GM12892 (cell line): ENCODE results near the gene FCN1.

Experiments
- POLR2A ChIP-seq: IDR thresholded peaks from 2 replicates; pipeline ENCODE4 v1.6.1; 2011; ENCODE audit warnings: low read depth, low read length, control low read depth
- POLR2AphosphoS5 ChIP-seq: IDR thresholded peaks from 2 replicates; pipeline ENCODE4 v1.6.1; 2011; ENCODE audit warnings: low read depth, low read length, control low read depth
- TAF1 ChIP-seq: IDR thresholded peaks from 2 replicates; pipeline ENCODE4 v1.6.1; 2011; ENCODE audit warnings: low read depth, mild to moderate bottlenecking, control low read depth, low read length, borderline replicate concordance

DNA sequence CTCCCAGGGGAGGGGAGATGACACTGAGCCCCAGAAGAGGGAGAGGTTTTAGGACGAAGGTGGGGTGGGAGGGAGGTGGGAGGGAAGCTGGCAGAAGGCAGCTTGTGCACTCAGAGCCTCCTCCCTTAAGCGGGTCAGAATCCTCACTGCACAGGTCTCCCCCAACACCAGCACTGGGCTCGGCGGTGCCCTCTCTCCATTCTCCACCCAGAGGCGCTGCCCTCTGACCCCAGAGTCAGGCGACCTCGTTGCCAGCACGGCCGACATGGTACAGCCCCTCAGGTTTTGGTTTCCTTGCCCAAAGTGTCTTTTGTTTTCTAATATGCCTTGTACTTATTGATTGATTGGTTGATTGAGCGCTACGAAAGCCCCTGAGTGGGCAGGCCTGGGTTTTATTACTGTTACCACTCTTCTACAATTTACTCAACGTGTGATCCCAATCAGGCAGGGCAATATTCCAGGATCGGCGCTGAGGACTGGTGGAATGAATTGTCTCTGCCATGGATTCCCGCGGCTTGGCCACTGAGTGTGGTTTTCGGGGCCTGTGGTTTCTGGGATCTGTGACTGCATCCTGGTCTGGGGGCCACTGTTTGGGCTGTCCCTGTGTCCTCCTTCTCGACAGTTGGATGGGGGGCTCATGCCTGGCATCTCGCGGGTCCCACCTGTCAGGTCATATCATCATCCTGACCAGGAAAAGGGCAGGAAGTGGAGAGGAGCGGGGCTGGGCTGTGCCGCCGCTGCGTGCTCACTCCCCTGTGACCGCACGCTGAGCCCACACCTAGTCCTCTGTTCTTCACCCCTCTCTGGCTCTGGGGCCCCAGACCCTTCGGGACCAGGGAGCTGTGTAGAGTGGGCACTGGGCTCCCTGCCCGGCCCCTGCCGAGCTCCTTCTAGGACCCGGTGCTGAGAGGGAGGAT is 46.7 kb downstream of the FCN1 start:
- TF ChIP-seq POLR2AphosphoS5, result no peak
- TF ChIP-seq TAF1, result no peak
- no peak for TF ChIP-seq POLR2A
